Measurements from ENCODE around the gene KNSTRN. TPM values are rescaled to one million over a fixed set of nuclear protein-coding genes. Genes with fewer than 3 reads are reported as not detected.
A peak's percentile ranks its signal among the peaks of the same experiment; 100 is the strongest.

Gene KNSTRN
- 9.2 TPM for total RNA-seq

GRCh38 chr15:40382580-40383456 is at the start of gene KNSTRN:
KNSTRN (plus strand) TSS chr15:40382721; CDS start chr15:40382836, 115 bp downstream.
- DNase-seq (ENCODE audit: low spot score): peak; percentile 93
- peak; percentile 93 for ATAC-seq

- peak; percentile 55 for ATAC-seq
- DNase-seq (ENCODE audit: low spot score): no peak
Observed at GRCh38 chr15:40333922-40334492, 48.5 kb upstream of the KNSTRN start.

GRCh38 chr15:40334541-40334940 is 48.0 kb upstream of the KNSTRN start:
- ATAC-seq: no peak
- no peak for DNase-seq (ENCODE audit: low spot score)

GRCh38 chr15:40334941-40335795 is 47.4 kb upstream of the KNSTRN start:
- DNase-seq (ENCODE audit: low spot score) (no peak), ATAC-seq (no peak)

DNA sequence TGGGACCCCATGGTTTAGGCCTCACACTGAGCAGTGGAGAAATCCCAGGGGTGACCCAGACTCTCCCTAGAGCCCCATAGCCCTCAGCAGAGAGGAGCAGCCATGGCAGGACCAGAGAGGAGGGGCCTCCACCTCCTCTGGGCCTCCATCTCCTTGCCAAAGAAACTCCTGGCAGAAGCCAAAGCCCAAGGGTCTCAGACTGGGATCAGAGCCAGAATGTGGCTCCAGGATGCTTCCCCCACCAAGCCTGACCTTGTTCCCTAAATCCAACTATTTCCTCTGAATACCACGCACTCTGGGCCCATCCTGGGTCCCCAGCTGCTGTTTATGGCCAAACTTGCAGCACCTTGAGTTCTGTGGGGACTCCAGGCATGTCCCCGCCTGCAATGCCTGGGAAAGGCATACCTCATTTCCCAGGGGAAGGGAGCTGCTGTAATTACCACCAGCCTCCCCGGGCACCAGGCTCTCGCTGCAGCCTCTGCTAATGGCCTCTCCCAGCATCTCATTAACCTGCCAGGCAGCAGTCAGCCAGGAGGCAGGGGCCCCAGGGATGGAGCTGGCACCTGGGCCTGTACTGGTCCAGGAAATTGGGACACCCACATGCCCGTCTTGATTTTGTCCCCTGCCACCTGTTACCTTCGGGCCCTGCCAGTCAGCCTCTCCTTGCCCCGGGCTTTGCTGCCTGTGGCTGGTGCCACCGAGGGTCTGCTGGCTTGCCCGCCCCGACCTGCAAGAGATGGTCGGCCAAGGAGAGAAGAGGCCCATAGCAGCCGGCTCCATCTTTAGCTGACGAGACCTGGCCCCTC is 46.4 kb upstream of the KNSTRN start:
- ATAC-seq (no peak), DNase-seq (ENCODE audit: low spot score) (no peak)

- DNase-seq (ENCODE audit: low spot score): no peak
- ATAC-seq: no peak
Observed at GRCh38 chr15:40336744-40337122, 45.8 kb upstream of the KNSTRN start.

GRCh38 chr15:40337597-40337996 is 44.9 kb upstream of the KNSTRN start:
- no peak for DNase-seq (ENCODE audit: low spot score)
- no peak for ATAC-seq

GRCh38 chr15:40338041-40338657 is 44.4 kb upstream of the KNSTRN start:
- DNase-seq (ENCODE audit: low spot score) (no peak), ATAC-seq (no peak)

DNA sequence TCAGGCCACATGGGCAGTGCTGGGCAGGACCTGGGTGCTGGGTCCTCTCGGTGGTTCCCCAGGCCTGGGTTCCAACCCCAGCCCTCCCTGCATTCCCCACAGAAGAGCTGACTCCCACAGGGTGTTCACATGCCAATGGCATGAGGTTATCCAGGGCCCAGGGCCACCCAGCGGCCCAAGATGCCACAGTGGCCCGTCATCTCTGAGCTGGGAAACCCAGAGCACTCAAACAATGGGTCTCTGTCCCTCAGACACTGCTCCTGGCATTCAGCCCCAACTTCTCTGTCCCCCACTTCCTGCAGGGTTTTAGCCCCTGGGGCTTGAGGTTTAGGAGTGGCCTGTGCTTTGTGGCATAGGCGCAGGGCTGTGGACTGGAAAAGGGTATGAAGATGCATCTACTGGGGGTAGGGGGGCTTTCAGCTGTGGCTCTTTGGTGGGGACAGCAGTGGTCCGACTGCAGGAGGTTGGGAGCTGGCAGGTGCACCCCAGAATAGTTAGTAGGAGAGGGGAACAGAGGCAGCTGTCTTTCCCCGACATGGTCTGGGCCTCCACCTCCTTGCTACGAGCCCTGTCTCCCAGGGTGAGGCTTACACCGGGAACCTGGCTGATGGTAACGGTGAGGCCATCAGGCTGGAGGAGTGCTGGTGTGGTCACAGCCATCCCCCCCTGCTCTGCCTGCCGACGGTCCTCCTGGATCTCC is 43.5 kb upstream of the KNSTRN start:
- ATAC-seq (no peak), DNase-seq (ENCODE audit: low spot score) (no peak)

- DNase-seq (ENCODE audit: low spot score) (no peak), ATAC-seq (no peak)
Observed at GRCh38 chr15:40339621-40339945, 42.9 kb upstream of the KNSTRN start.

DNA sequence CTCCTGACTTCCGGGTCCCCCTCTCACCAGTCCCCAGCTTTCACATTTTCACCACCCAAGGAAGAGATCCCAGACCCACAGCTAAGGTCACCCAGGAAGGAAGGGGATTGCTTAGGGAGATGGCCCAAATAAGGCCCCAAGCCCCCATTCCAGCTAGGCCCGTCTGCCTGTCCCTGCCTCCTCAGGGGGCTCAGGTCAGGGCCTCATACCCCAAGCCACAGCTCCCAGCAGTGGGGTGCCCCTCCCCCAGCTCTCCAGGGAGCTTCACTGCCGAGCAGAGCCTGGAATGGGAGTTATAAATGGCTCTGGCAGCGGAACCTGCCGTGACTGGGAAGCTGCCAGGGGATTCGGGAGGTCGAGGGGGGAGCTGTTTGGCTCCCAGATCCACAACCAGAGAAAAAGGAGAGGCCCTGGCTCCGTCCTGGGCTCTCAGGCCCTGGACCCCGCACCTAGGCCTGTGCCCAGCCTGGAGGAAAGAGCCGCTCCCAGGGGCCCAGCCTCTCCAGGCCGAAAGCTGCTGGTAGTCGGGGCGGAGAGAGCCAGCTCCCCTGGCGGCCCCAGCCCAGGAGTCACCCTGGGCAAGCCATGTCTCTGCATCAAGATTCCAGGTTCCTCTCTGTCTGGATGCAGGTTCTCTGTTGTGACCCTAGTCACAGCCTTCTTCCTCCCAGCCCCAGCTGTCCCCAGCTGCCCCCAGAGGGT is 42.3 kb upstream of the KNSTRN start:
- DNase-seq (ENCODE audit: low spot score): peak; percentile 78

GRCh38 chr15:40340740-40341400 is 41.7 kb upstream of the KNSTRN start, which contains the start of gene CCDC9B:
CCDC9B (minus strand) TSS chr15:40340939; CDS start chr15:40340819, 120 bp downstream.
- peak; percentile 94 for DNase-seq (ENCODE audit: low spot score)
- peak; percentile 85 for ATAC-seq

More for the DNA sequence above, 42.3 kb upstream of the KNSTRN start:
- ATAC-seq: peak; percentile 65

DNA sequence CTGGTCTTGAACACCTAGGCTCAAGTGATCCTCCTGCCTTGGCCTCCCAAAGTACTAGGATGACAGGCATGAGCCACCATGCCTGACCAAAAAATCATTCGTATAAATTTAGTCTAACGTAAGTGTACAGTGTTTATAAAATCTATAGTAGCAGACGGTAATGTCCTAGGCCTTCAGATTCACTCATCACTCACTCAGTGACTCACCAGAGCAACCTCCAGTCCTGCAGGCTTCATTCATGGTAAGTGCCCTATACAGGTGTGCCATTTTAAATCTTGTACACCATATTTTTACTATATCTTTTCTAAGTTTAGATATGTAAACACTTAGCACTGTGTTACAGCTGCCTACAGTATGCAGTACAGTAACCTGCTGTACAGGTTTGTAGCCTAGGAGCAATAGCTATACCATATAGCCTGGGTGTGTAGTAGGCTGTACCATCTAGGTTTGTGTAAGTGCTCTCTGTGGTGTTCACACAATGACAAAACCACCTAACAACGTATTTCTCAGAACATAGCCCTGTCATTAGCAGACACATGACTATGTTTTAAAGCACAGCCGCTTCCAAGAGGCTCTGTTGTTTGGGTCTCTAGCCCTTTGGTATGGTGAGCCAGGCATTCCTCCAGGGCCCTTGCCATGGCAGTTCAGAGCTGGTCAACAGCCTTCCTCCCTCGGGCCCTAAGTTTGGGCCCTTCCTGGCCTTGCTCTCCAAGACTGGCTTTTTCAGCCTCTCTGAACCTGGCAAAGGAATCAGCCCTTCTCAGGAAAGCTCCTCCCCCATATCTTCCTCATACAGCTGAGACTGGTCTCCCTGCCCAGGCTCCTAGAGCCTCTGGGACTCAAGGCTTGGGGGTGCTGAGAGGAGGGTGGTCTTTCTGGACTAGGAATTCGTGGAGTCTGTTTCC is 39.9 kb upstream of the KNSTRN start:
- no peak for ATAC-seq
- no peak for DNase-seq (ENCODE audit: low spot score)

DNA sequence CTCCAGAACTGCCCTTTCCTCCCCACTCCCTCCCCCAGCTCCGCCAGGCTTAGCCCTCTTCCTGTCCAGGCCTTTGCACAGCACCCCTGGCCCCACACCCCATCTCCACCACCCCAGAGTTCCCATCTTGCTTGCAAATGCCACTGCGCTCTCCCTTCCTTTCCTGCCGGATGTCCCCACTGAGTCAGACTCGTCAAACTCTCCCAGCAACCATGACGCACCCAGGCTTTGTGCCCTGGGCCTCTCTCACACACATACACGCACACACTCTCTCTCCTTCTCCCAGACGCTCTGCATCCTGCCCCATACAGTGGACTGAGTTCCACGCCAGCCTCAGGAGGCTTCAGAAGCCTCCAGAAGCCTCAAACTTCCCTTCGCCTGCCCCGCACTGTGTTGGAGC is 39.0 kb upstream of the KNSTRN start:
- DNase-seq (ENCODE audit: low spot score) (no peak), ATAC-seq (no peak)

DNA sequence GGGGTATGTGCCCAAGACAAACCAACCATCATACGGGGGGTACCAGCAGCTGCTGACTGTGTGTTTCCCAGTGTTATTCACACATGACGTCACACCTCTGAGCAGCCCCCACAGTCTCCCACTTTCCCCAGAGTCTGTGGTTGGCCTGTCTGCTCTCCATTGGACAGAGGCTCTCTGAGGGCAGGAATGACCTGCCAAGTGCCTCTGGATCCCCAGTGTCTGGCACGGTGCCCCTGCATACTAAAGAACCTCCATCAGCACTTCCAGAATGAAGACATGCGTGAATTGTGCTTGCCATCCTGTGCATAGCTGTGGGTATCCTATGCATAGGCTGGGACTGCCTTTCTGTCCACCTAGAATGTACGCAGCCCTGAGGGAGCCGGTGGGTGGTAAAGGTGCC is 38.3 kb upstream of the KNSTRN start:
- ATAC-seq (no peak), DNase-seq (ENCODE audit: low spot score) (no peak)

- peak; percentile 52 for ATAC-seq
- DNase-seq (ENCODE audit: low spot score): peak; percentile 68
Observed at GRCh38 chr15:40344631-40345120, 37.8 kb upstream of the KNSTRN start.

DNA sequence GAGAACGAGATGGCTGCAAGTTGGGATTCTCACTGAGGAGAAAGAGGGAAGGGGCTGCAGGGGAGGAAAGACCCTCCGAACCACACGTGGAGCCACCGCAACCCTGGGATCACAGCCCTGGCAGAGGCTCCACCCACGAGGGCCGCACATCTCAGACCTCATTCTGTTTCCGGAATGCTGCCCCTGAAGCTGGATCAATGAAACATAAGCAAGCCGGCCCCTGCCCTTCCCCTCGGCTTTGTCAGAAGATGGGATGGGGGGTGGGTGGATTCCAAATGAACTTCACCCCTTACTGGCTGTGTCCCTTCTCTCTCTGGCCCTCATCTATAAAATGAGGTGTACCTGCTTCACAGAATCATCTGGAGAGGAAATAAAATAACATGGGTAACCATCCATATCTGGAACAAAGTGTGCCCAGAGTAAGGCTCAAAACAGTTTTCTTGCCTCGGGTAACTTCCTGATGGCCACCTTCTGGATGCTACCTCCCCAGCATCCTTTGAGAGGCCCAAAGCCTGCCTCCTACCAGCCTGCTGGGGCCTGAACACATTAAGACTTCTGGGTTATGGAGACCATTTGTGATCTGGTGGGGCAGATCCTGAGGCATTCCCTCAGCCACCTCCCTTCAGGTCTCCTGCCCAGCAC is 37.2 kb upstream of the KNSTRN start:
- no peak for ATAC-seq
- DNase-seq (ENCODE audit: low spot score): no peak
